ENCODE results near the gene TSEN15. TPM values are rescaled to one million over a fixed set of nuclear protein-coding genes. Genes with fewer than 3 reads are reported as not detected.

Gene TSEN15
- total and polyA plus RNA-seq, 2 of the 13 experiments (the other 11 are each of a cell fraction or from before 2014, with no cell fraction given), result 25.6 to 35.8 TPM

GRCh38 chr1:184074383-184074782 lies 22.9 kb downstream of the TSEN15 start:
- ATAC-seq, result no peak
- FAIRE-seq, result no peak
- Histone ChIP-seq H3K4me3 (replicated peaks in 1 of 3; ENCODE audit: insufficient read depth in 1 of 3, low read depth in 2 of 3, low read length in 3 of 3) (no peak overlapping the region), H3K4me1 (ENCODE audit: insufficient read depth, low read length) (no peaks in the 10 kb centered on the region), H2AFZ (ENCODE audit: low read length) (no peak overlapping the region), H3K27ac (ENCODE audit: extremely low read length, insufficient read depth, low read length) (no peak overlapping the region), H3K27me3 (ENCODE audit: control insufficient read depth in 1 of 2, insufficient read depth in 2 of 2, low read length in 2 of 2) (no peaks in the 10 kb centered on the region), H3K9ac (ENCODE audit: insufficient read depth, low read depth, low read length) (no peak overlapping the region), H3K9me3 (ENCODE audit: low read length) (no peaks in the 10 kb centered on the region), H3K4me2 (ENCODE audit: low read depth, low read length) (no peak overlapping the region), H3K79me2 (ENCODE audit: insufficient read depth, low read length) (no peaks in the 10 kb centered on the region), H3K36me3 (replicated peaks in 1 of 2; ENCODE audit: control insufficient read depth in 1 of 2, insufficient read depth in 2 of 2, low read length in 2 of 2) (peaks cover 0 to 10% of the 10 kb centered on the region in 2 experiments; a peak in 2 of 5 replicates), H4K20me1 (ENCODE audit: insufficient read depth, low read length) (no peaks in the 10 kb centered on the region)
- no peak for TF ChIP-seq AGO1 (IDR thresholded peaks at IDR 0.05; ENCODE audit: low read depth, low read length, poor library complexity, severe bottlenecking)
- TF ChIP-seq CBX2 (IDR thresholded peaks at IDR 0.05; ENCODE audit: low read depth, low read length), result no peak
- no peak for TF ChIP-seq CBX2 (CRISPR knock-in tag; IDR thresholded peaks at IDR 0.05; ENCODE audit: low read depth)
- TF ChIP-seq ZNF274 (CRISPR knock-in tag; IDR thresholded peaks at IDR 0.05), result no peak
- TF ChIP-seq SP2 (CRISPR knock-in tag; IDR thresholded peaks at IDR 0.05), result no peak
- no peak for TF ChIP-seq MEIS2 (CRISPR knock-in tag; IDR thresholded peaks at IDR 0.05)
- TF ChIP-seq ZNF296 (CRISPR knock-in tag; conservative IDR thresholded peaks at IDR 0.05), result no peak
- TF ChIP-seq FOXP1 (IDR thresholded peaks at IDR 0.05), result no peak
- no peak for TF ChIP-seq FOXP1 (CRISPR knock-in tag; IDR thresholded peaks at IDR 0.05)
- no peak for TF ChIP-seq ZFP82 (CRISPR knock-in tag; IDR thresholded peaks at IDR 0.05; ENCODE audit: borderline replicate concordance)
- no peak for TF ChIP-seq ZBED4 (CRISPR knock-in tag; IDR thresholded peaks at IDR 0.05; ENCODE audit: borderline replicate concordance)
- TF ChIP-seq ZNF224 (CRISPR knock-in tag; IDR thresholded peaks at IDR 0.05), result no peak
- TF ChIP-seq FOSL2 (CRISPR knock-in tag; IDR thresholded peaks at IDR 0.05), result no peak
- TF ChIP-seq ZBTB33 (CRISPR knock-in tag; IDR thresholded peaks at IDR 0.05), result no peak
- no peak for TF ChIP-seq CSRNP1 (CRISPR knock-in tag; IDR thresholded peaks at IDR 0.05)
- no peak for TF ChIP-seq ZNF343 (CRISPR knock-in tag; IDR thresholded peaks at IDR 0.05)
- TF ChIP-seq POLR2G (IDR thresholded peaks at IDR 0.05; ENCODE audit: low read depth, low read length), result no peak
- DNase-seq (ENCODE audit: low spot score), result no peak
- intact Hi-C loops (cut with micrococcal nuclease; ENCODE audit: unreplicated experiment) (loop anchor here (2.0 kb wide), 1 partner anchor 488 kb away; no protein-coding TSS in a partner anchor), in situ Hi-C loops (cut with HindIII; ENCODE audit: extremely low pct_ligation_motif_present, low pct_unique_long_range_greater_than_20kb) (loop anchor here (10.0 kb wide), 1 partner anchor 490 kb away; no protein-coding TSS in a partner anchor)
- no TSS peak for BruUV-seq (replicated peaks)
- ChIA-PET POLR2A (no interaction called here), CTCF (ENCODE audit: low intra/inter-chr PET ratio, low total read pairs) (interaction anchor here (1.9 to 2.5 kb wide), 2 partner anchors 148 to 589 kb away, joined by 7 to 24 read pairs; no protein-coding TSS in a partner anchor)
- WGBS (ENCODE audit: low lambda C conversion rate), result 85% methylated on average over 2 of the region's 2 CpGs

Measured in HepG2 (cell line).